Transverse colon (tissue), 4 donors: ENCODE measurements around the gene ATP11A.
A peak's percentile ranks its signal among the peaks of the same experiment; 100 is the strongest.

Experiments
- CTCF ChIP-seq, 5 experiments: fragments of 200-600 bp in 3 of 5; fragments of 450-650 bp in 2 of 5; sonication (generic) in 3 of 5; IDR thresholded peaks; 1 replicate in 2 of 5; 2 replicates in 3 of 5; pipeline ENCODE4 v1.5.1; 2016 to 2017; ENCODE audit warnings: antibody characterized with exemption in 5 of 5, inconsistent platforms in 3 of 5, mild to moderate bottlenecking in 2 of 5, moderate library complexity in 1 of 5
- EP300 ChIP-seq: sonication (generic); formaldehyde crosslinking; IDR thresholded peaks from one replicate; pipeline ENCODE4 v1.6.1; 2017; ENCODE audit warnings: antibody characterized with exemption, low read depth
- POLR2A ChIP-seq: fragments of 450-650 bp; IDR thresholded peaks from one replicate; pipeline ENCODE4 v1.6.1; 2016; ENCODE audit warnings: antibody characterized with exemption, mild to moderate bottlenecking, moderate library complexity
- POLR2AphosphoS5 ChIP-seq, 3 donors: sonication (generic); formaldehyde crosslinking; IDR thresholded peaks; one replicate each; pipeline ENCODE4 v1.6.1; 2016; ENCODE audit warnings: antibody characterized with exemption in 3 of 3

GRCh38 chr13:112874751-112875300 lies 185.0 kb downstream of the ATP11A start:
- peak in 3 of 5 experiments; percentile 2 to 4 (median 4) for TF ChIP-seq CTCF (IDR thresholded peaks at IDR 0.05)
- no peak for TF ChIP-seq POLR2AphosphoS5 (IDR thresholded peaks at IDR 0.05)
- TF ChIP-seq POLR2A = no peak
- TF ChIP-seq EP300 = no peak
